Lower leg skin (tissue), 4 donors: ENCODE measurements around the gene CSH2. TPM values are rescaled to one million over a fixed set of nuclear protein-coding genes. Genes with fewer than 3 reads are reported as not detected.
A peak's percentile ranks its signal among the peaks of the same experiment; 100 is the strongest.
"Not testable (repeated sequence)": the region's sequence is repeated elsewhere in the genome, so short reads cannot be mapped to it uniquely, and the experiment has no call there.

ENCODE experiments used
- DNase-seq, 2 donors: peaks; one replicate each; pipeline ENCODE4 v3.0.0-alpha.2; 2019; ENCODE audit warnings: low spot score in 2 of 2
- H3K4me3 ChIP-seq: fragments of 200-600 bp; sonication (generic); 2 replicates; pipeline ENCODE4 v1.5.1; 2017; ENCODE audit warnings: mild to moderate bottlenecking, low read depth; ENCODE audit not compliant: poor library complexity, severe bottlenecking
- WGBS, 2 donors: methylation state at CpG; one replicate each; pipeline ENCODE4 v1.1.5; 2018; 5-methylcytosine and 5-hydroxymethylcytosine counted together
- intact Hi-C: fragments of 100-400 bp; cut with DNase I; formaldehyde crosslinking; loops from one replicate; pipeline ENCODE4 v1.15.0; 2023; ENCODE audit warnings: low total_unique reads
- total RNA-seq, 4 donors: library from RNA; depleted of rRNA; stranded (reverse); fragments of >200 nt; gene quantifications; one replicate each; pipeline ENCODE4 v1.1.0, GENCODE V29; 2016

The CSH2 gene
- total RNA-seq, 4 donors from 2014 or later: not detected

GRCh38 chr17:63903787-63904201, 30.3 kb upstream of the CSH2 start:
- intact Hi-C loops: not testable (repeated sequence)
- 35 to 46% methylated on average over 5 of the region's 5 CpGs for WGBS, 2 donors

GRCh38 chr17:63901971-63902370, 28.5 kb upstream of the CSH2 start:
- intact Hi-C loops, DNase-seq, H3K4me3 ChIP-seq: not testable (repeated sequence)
- WGBS, 2 donors: 90 to 91% methylated on average over 2 of the region's 2 CpGs

More at GRCh38 chr17:63903787-63904201, 30.3 kb upstream of the CSH2 start:
- DNase-seq, H3K4me3 ChIP-seq: not testable (repeated sequence)

GRCh38 chr17:63898899-63899798, 25.7 kb upstream of the CSH2 start:
- DNase-seq, intact Hi-C loops, H3K4me3 ChIP-seq: not testable (repeated sequence)
- WGBS, 2 donors: 81 to 88% methylated on average over 3 to 6 of the region's 6 CpGs

- H3K4me3 ChIP-seq, intact Hi-C loops, DNase-seq: not testable (repeated sequence)
- 91 to 94% methylated on average over 10 to 14 of the region's 14 CpGs for WGBS, 2 donors
Measured at GRCh38 chr17:63896524-63897354, 23.3 kb upstream of the CSH2 start, which contains the start of gene CSH1. TSS of gene CSH1 (minus strand) at chr17:63896574. CDS start at chr17:63896511, 63 bp downstream.

GRCh38 chr17:63894821-63895220, 21.3 kb upstream of the CSH2 start:
- DNase-seq: peak in 1 of 2 donors; percentile 46
- WGBS, 2 donors: 93 to 98% methylated on average over 10 of the region's 10 CpGs
- H3K4me3 ChIP-seq, intact Hi-C loops: not testable (repeated sequence)

- DNase-seq, intact Hi-C loops, H3K4me3 ChIP-seq: not testable (repeated sequence)
- 72 to 77% methylated on average over 3 of the region's 3 CpGs for WGBS, 2 donors
Measured at GRCh38 chr17:63894021-63894420, 20.5 kb upstream of the CSH2 start.

GRCh38 chr17:63892316-63893037, 19.0 kb upstream of the CSH2 start:
- intact Hi-C loops, H3K4me3 ChIP-seq, DNase-seq: not testable (repeated sequence)
- WGBS, 2 donors: 60% methylated on average over 11 of the region's 11 CpGs

GRCh38 chr17:63889026-63889848, 15.8 kb upstream of the CSH2 start:
- WGBS, 2 donors: 29 to 37% methylated on average over 13 of the region's 13 CpGs
- intact Hi-C loops, H3K4me3 ChIP-seq, DNase-seq: not testable (repeated sequence)

GRCh38 chr17:63885119-63885518, 11.6 kb upstream of the CSH2 start:
- 71 to 72% methylated on average over 10 to 11 of the region's 11 CpGs for WGBS, 2 donors
- DNase-seq, H3K4me3 ChIP-seq, intact Hi-C loops: not testable (repeated sequence)

- intact Hi-C loops, H3K4me3 ChIP-seq, DNase-seq: not testable (repeated sequence)
- WGBS, 2 donors: 76 to 77% methylated on average over 9 of the region's 9 CpGs
Measured at GRCh38 chr17:63882626-63883126, 9.2 kb upstream of the CSH2 start.
